Mucosa of descending colon (tissue), 3 donors: Measurements from ENCODE around the gene CYB561. TPM values are rescaled to one million over a fixed set of nuclear protein-coding genes. Genes with fewer than 3 reads are reported as not detected.

Source experiments
- ATAC-seq: fragments of 200-7000 bp; cut with Tn5 transposase; one replicate; pipeline ENCODE4 v1.9.1; 2020; ENCODE audit warnings: mild to moderate bottlenecking, moderate library complexity
- DNase-seq, 3 donors: peaks; one replicate each; pipeline ENCODE4 v3.0.0-alpha.2; 2020
- H3K36me3 ChIP-seq: fragments of 200-600 bp; one replicate; pipeline ENCODE4 v1.8.0; 2021; ENCODE audit warnings: low read depth, mild to moderate bottlenecking
- H3K4me1 ChIP-seq: fragments of 200-600 bp; one replicate; pipeline ENCODE4 v1.8.0; 2021; ENCODE audit warnings: low read depth, mild to moderate bottlenecking
- H3K4me3 ChIP-seq: fragments of 200-600 bp; one replicate; pipeline ENCODE4 v1.8.0; 2021; ENCODE audit warnings: mild to moderate bottlenecking
- H3K9me3 ChIP-seq: fragments of 200-600 bp; one replicate; pipeline ENCODE4 v1.8.0; 2021; ENCODE audit warnings: mild to moderate bottlenecking
- intact Hi-C, 2 donors: fragments of 100-400 bp; cut with DNase I in 1 of 2; cut with micrococcal nuclease in 1 of 2; formaldehyde crosslinking; loops; one replicate each; pipeline versions ENCODE4 v1.11.0 to v1.11.1; 2022; cut with DNase I, micrococcal nuclease
- total RNA-seq, 3 donors: library from RNA; stranded (reverse); fragmentation: NEBNext Ultra II Directional in 2 of 3; extraction: Animal tissue kit (Norgen Biotek cat#: 25700) in 2 of 3; gene quantifications; one replicate each; pipeline versions ENCODE4 v1.2.1 to v1.2.4, GENCODE V29; 2021 to 2023
- TF ChIP-seq, protein P1 (sequence below): fragments of 200-600 bp; IDR thresholded peaks from one replicate; pipeline ENCODE4 v1.8.0; 2022; ENCODE audit warnings: antibody characterized with exemption, mild to moderate bottlenecking
- donor health status: DM: no; HTN: no; CAD: no; lungs with moderate emphysema.
- donor health status: DM: no; HTN: no; CAD: no.
- donor health status: DM: no; HTN: yes; CAD: no.

Gene CYB561
- total RNA-seq, 3 donors from 2014 or later: 38.1 to 54.9 (median 51.3) TPM

DNA sequence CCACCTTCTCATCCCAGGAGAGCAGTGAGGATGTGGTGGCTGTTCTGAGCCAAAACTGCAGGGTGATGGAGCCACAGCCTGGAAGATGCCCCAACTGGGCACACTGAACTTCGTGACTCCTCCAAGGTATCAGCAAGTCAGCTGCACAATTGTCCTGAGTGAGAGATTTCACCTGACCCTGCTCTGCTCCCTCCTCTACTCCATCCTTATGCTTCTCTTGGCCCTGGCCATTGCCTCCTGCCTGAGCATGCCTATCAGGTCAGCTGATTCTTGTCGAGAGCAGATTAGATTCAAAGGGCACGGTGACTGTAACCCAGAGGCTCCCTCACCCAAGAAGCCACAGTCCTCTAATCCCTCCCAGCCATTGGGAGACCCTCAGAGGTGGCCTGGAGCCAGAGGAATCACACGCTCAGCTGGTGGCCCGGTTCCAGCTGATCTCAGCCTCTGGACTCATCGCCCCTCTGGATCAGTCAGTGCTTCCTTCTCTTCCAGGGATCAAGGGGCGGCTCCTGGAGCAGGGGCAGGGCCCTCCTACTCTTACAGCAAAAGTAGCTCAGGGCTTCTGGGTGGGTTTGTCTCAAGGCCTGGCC lies 7.0 kb upstream of the CYB561 start:
- TF ChIP-seq, protein P1, sequence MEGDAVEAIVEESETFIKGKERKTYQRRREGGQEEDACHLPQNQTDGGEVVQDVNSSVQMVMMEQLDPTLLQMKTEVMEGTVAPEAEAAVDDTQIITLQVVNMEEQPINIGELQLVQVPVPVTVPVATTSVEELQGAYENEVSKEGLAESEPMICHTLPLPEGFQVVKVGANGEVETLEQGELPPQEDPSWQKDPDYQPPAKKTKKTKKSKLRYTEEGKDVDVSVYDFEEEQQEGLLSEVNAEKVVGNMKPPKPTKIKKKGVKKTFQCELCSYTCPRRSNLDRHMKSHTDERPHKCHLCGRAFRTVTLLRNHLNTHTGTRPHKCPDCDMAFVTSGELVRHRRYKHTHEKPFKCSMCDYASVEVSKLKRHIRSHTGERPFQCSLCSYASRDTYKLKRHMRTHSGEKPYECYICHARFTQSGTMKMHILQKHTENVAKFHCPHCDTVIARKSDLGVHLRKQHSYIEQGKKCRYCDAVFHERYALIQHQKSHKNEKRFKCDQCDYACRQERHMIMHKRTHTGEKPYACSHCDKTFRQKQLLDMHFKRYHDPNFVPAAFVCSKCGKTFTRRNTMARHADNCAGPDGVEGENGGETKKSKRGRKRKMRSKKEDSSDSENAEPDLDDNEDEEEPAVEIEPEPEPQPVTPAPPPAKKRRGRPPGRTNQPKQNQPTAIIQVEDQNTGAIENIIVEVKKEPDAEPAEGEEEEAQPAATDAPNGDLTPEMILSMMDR: no peak
- no peaks in the 10 kb centered on the region for H3K36me3 ChIP-seq
- intact Hi-C loops: no loop called here
- DNase-seq (no peak), ATAC-seq (peak; percentile 9)
- H3K4me1 ChIP-seq: peaks cover under 1% of the 10 kb centered on the region
- H3K9me3 ChIP-seq: no peaks in the 10 kb centered on the region
- no peak overlapping the region for H3K4me3 ChIP-seq

DNA sequence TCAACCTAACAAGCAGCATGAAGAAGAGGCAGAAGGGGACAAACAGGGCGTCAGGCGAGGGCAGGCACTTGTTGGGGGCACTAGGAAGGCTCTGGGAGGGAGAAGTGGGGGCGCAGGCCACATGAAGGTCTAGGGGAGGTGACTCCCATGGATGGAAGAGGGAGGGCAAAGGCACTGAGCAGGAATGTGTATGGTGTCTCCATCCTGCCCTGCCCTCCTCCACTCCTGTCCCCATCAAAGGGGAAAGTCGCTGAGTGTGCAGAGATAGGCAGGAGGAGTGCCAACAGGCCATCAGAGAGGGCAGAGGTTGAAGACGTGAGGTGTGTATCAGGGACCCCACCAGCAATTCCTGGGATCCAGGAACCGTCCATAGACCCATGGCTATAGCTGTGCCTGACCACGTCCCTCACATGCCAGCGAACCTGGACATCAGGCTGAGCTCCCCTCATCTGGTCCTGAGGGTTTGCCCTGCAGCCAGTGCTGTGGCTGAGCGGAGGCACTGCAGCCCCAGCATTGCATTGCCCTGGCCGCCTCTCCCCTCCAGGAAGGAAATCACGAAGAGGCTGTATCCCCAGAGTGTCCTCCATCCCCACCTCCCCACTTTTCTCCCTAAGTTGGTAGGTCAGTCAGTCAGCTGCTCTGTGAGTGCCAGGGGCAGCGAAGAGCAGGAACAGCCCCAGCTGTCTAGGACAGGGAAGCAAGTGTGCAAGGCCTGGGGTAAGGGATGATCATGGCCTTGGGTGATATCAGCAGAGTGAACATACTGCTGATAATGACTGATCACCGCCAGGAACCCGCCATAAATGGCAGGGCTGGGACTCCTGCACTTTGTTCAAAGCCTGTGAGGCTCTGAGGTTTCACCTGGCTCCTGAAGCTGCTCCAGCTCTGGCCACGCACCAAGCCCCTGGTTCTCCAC lies 6.2 kb upstream of the CYB561 start:
- Histone ChIP-seq H3K9me3 (no peaks in the 10 kb centered on the region), H3K4me3 (no peak overlapping the region), H3K4me1 (peaks cover 8% of the 10 kb centered on the region), H3K36me3 (no peaks in the 10 kb centered on the region)
- intact Hi-C loops: no loop called here
- DNase-seq: no peak
- ATAC-seq: peak; percentile 32
- TF ChIP-seq, protein P1: no peak

DNA sequence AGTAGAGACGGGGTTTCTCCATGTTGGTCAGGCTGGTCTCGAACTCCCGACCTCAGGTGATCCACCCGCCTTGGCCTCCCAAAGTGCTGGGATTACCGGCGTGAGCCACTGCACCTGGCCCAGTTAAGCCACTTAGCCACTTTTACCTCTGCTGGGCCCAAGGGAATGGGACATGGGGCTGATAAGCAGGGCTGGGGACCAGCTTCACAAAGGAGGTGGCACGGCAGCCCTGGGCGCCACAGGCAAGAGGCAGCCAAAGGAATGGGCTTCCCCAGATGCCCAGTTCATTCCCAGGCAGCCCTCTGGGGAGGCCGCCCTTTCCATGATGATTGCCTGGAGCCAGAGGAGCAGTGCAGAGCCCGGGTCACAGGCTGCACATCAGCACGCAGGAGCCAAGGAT lies 5.0 kb upstream of the CYB561 start:
- Histone ChIP-seq H3K36me3 (no peaks in the 10 kb centered on the region), H3K4me1 (peaks cover 13% of the 10 kb centered on the region), H3K9me3 (no peaks in the 10 kb centered on the region), H3K4me3 (no peak overlapping the region)
- TF ChIP-seq, protein P1: no peak
- DNase-seq (no peak), ATAC-seq (no peak)
- intact Hi-C loops: no loop called here

DNA sequence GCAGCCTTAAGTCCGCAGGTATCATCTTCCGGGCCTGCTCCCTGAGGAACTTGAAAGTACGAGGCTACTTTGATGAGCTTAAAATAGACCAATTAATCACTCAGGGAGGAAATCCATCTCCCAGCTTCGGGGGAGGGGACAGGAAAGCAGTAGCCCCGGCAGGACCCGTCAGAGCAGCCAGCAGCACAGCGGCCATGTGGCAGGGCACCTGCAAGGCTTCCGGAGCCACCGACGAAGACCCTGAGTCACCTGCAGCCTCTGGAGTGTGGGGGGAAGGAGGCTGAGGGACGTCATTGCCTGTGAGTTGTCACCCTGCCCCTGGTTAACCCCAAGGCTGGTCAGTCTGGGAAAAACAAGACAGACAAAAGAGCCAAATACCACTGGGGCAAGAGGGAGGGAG lies 4.4 kb upstream of the CYB561 start:
- TF ChIP-seq, protein P1: no peak
- intact Hi-C loops: no loop called here
- ATAC-seq: no peak
- DNase-seq: no peak
- H3K36me3 ChIP-seq: no peaks in the 10 kb centered on the region
- H3K9me3 ChIP-seq: no peaks in the 10 kb centered on the region
- peaks cover 13% of the 10 kb centered on the region for H3K4me1 ChIP-seq
- H3K4me3 ChIP-seq: no peak overlapping the region

DNA sequence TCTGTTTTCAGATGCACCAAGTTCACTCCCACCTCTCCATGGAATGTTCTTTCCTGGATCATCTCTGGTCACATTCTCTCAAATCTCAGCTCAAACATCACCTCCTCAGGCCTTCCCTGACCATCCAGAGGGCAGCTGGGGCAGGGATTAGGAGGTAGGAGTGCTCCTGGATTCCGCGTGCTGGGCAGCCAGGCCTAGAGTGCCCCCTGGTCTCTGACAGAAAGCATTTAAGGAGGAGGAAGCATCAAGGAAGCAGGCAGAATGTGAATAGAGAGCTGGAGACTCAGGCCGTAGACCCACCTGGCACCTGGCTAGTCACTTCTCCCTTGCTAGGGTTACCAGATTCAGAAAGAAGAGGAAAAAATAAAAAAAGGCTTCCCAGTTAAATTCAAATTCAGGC lies 2.5 kb upstream of the CYB561 start:
- H3K36me3 ChIP-seq: no peaks in the 10 kb centered on the region
- ATAC-seq (no peak), DNase-seq (peak in 1 of 3 donors; percentile 5)
- intact Hi-C loops: no loop called here
- no peak overlapping the region for H3K4me3 ChIP-seq
- TF ChIP-seq, protein P1: no peak
- no peaks in the 10 kb centered on the region for H3K9me3 ChIP-seq
- H3K4me1 ChIP-seq: peaks cover 24% of the 10 kb centered on the region
